CD4-positive, alpha-beta T cell (primary cell): ENCODE measurements around the gene MAST4. TPM values are rescaled to one million over a fixed set of nuclear protein-coding genes. Genes with fewer than 3 reads are reported as not detected.

Source experiments
- ATAC-seq: fragments of 200-7000 bp; cut with Tn5 transposase; one replicate; pipeline ENCODE4 v1.10.0; 2022; ENCODE audit warnings: mild to moderate bottlenecking; ENCODE audit not compliant: poor library complexity
- CTCF ChIA-PET: fragments of 350-600 bp; sonication (Branson Sonifier 250); formaldehyde crosslinking; loops from one replicate; lab custom pipeline; 2021; ENCODE audit warnings: antibody characterized with exemption, inconsistent platforms; lab: Charles Lee
- POLR2A ChIA-PET: fragments of 350-600 bp; sonication (Branson Sonifier 250); formaldehyde crosslinking; loops from one replicate; lab custom pipeline; 2021; ENCODE audit warnings: antibody characterized with exemption, inconsistent platforms; lab: Charles Lee
- DNase-seq, 14 experiments: peaks; one replicate each; pipeline ENCODE4 v3.0.0-alpha.2; 2013 to 2020; ENCODE audit warnings: mixed read lengths in 2 of 14
- H3K27ac ChIP-seq, 2 donors: one replicate each; pipeline versions ENCODE4 v1.5.1 to v1.7.0; 2013; ENCODE audit warnings: low read length in 2 of 2, low read depth in 1 of 2, mild to moderate bottlenecking in 1 of 2
- H3K27me3 ChIP-seq, 2 experiments: 1 replicate in 1 of 2; 2 replicates in 1 of 2; pipeline versions ENCODE4 v1.6.1 to v1.7.0; 2013; ENCODE audit warnings: low read length in 2 of 2, control low read depth in 1 of 2, mild to moderate bottlenecking in 1 of 2, moderate library complexity in 1 of 2; ENCODE audit not compliant: insufficient read depth in 2 of 2, control insufficient read depth in 1 of 2
- H3K36me3 ChIP-seq: one replicate; pipeline ENCODE4 v1.6.1; 2013; ENCODE audit warnings: low read length, control low read depth; ENCODE audit not compliant: insufficient read depth
- H3K4me1 ChIP-seq: one replicate; pipeline ENCODE4 v1.6.1; 2013; ENCODE audit warnings: low read length, control low read depth; ENCODE audit not compliant: insufficient read depth
- H3K4me3 ChIP-seq: one replicate; pipeline ENCODE4 v1.5.1; 2013; ENCODE audit warnings: mild to moderate bottlenecking, low read length, moderate library complexity
- H3K9me3 ChIP-seq, 2 experiments: 1 replicate in 1 of 2; 2 replicates in 1 of 2; pipeline versions ENCODE4 v1.6.1 to v1.7.0; 2013; ENCODE audit warnings: low read length in 2 of 2, mild to moderate bottlenecking in 2 of 2, control low read depth in 1 of 2, moderate library complexity in 1 of 2; ENCODE audit not compliant: control insufficient read depth in 1 of 2, insufficient read depth in 1 of 2
- H3K27ac Mint-ChIP-seq: one replicate; pipeline ENCODE4 v1.8.0; 2020; ENCODE audit warnings: mixed read lengths
- H3K27me3 Mint-ChIP-seq: one replicate; pipeline ENCODE4 v1.8.0; 2021; ENCODE audit warnings: mixed read lengths
- H3K36me3 Mint-ChIP-seq: one replicate; pipeline ENCODE4 v1.8.0; 2021; ENCODE audit warnings: low read depth, mixed read lengths
- H3K4me1 Mint-ChIP-seq: one replicate; pipeline ENCODE4 v1.8.0; 2021; ENCODE audit warnings: low read depth, mixed read lengths
- H3K4me3 Mint-ChIP-seq: one replicate; pipeline ENCODE4 v1.8.0; 2020; ENCODE audit warnings: mild to moderate bottlenecking, mixed read lengths
- H3K9me3 Mint-ChIP-seq: one replicate; pipeline ENCODE4 v1.8.0; 2020; ENCODE audit warnings: mixed read lengths
- CTCF ChIP-seq: fragments of 200-600 bp; IDR thresholded peaks from one replicate; pipeline ENCODE4 v1.8.0; 2022; ENCODE audit warnings: antibody characterized with exemption, mild to moderate bottlenecking
- intact Hi-C, 2 experiments: fragments of 100-400 bp; cut with DNase I in 1 of 2; cut with micrococcal nuclease in 1 of 2; formaldehyde crosslinking; loops; one replicate each; pipeline versions ENCODE4 v1.15.1 to v1.9.0; 2023 to 2025; cut with DNase I, micrococcal nuclease
- total RNA-seq, 174 experiments: library from RNA in 2 of 174; stranded (reverse) in 2 of 174; gene quantifications; one replicate each; pipeline ENCODE4 v1.2.3 and lab custom pipeline; 2021 to 2026

The MAST4 gene
- total RNA-seq, 2 experiments from 2014 or later, result 21.3 to 21.6 TPM

GRCh38 chr5:67190410-67190809 is 594.2 kb downstream of the MAST4 start:
- Mint-ChIP-seq H3K9me3 (no peaks in the 10 kb centered on the region), H3K4me3 (no peak overlapping the region), H3K27me3 (no peaks in the 10 kb centered on the region), H3K4me1 (peaks cover 61% of the 10 kb centered on the region), H3K36me3 (no peaks in the 10 kb centered on the region), H3K27ac (no peak overlapping the region)
- Histone ChIP-seq H3K4me1 (peaks cover 26% of the 10 kb centered on the region), H3K9me3 (peaks cover 0 to 7% of the 10 kb centered on the region in 2 experiments), H3K27me3 (no peaks in the 10 kb centered on the region), H3K36me3 (no peaks in the 10 kb centered on the region), H3K27ac (no peak overlapping the region), H3K4me3 (no peak overlapping the region)
- intact Hi-C loops, result no loop called here
- CTCF ChIA-PET, result no interaction called here
- DNase-seq (no peak), ATAC-seq (no peak)
- no peak for TF ChIP-seq CTCF
- POLR2A ChIA-PET, result no interaction called here

GRCh38 chr5:67190861-67191260 is 594.7 kb downstream of the MAST4 start:
- H3K4me3 ChIP-seq, result no peak overlapping the region
- TF ChIP-seq CTCF, result no peak
- H3K9me3 Mint-ChIP-seq, result no peaks in the 10 kb centered on the region
- no peaks in the 10 kb centered on the region for H3K36me3 Mint-ChIP-seq
- POLR2A ChIA-PET, result no interaction called here
- DNase-seq, result no peak
- peaks cover 61% of the 10 kb centered on the region for H3K4me1 Mint-ChIP-seq
- H3K36me3 ChIP-seq, result no peaks in the 10 kb centered on the region
- peaks cover 0 to 7% of the 10 kb centered on the region in 2 experiments for H3K9me3 ChIP-seq
- H3K27me3 ChIP-seq, result no peaks in the 10 kb centered on the region
- no peak overlapping the region for H3K27ac Mint-ChIP-seq
- intact Hi-C loops, result no loop called here
- no peak overlapping the region for H3K27ac ChIP-seq
- ATAC-seq, result no peak
- H3K4me1 ChIP-seq, result peaks cover 26% of the 10 kb centered on the region
- H3K4me3 Mint-ChIP-seq, result no peak overlapping the region
- CTCF ChIA-PET, result no interaction called here
- no peaks in the 10 kb centered on the region for H3K27me3 Mint-ChIP-seq

- POLR2A ChIA-PET, result interaction anchor here (0.8 to 1.2 kb wide), 3 partner anchors 10 to 14 kb away, joined by 3 to 4 read pairs (median 3); no protein-coding TSS in a partner anchor
- CTCF ChIA-PET, result no interaction called here
- H3K27me3 Mint-ChIP-seq, result no peaks in the 10 kb centered on the region
- intact Hi-C loops, result no loop called here
- H3K36me3 Mint-ChIP-seq, result no peaks in the 10 kb centered on the region
- Histone ChIP-seq H3K27ac (no peak overlapping the region), H3K4me1 (peaks cover 24% of the 10 kb centered on the region), H3K9me3 (peaks cover 0 to 7% of the 10 kb centered on the region in 2 experiments), H3K27me3 (no peaks in the 10 kb centered on the region), H3K36me3 (no peaks in the 10 kb centered on the region), H3K4me3 (no peak overlapping the region)
- H3K9me3 Mint-ChIP-seq, result no peaks in the 10 kb centered on the region
- H3K4me1 Mint-ChIP-seq, result peaks cover 58% of the 10 kb centered on the region
- DNase-seq (peak in 1 of 14 experiments; percentile 43), ATAC-seq (no peak)
- no peak overlapping the region for H3K4me3 Mint-ChIP-seq
- H3K27ac Mint-ChIP-seq, result no peak overlapping the region
- no peak for TF ChIP-seq CTCF
Measured at GRCh38 chr5:67192719-67193438, 596.7 kb downstream of the MAST4 start.
